ENCODE results near the gene MAP3K12. TPM values are rescaled to one million over a fixed set of nuclear protein-coding genes. Genes with fewer than 3 reads are reported as not detected.
"Not testable (repeated sequence)": the region's sequence is repeated elsewhere in the genome, so short reads cannot be mapped to it uniquely, and the experiment has no call there.

Gene MAP3K12
- total and polyA plus RNA-seq, 2 donors (not counting 1 experiment from before 2014, with no cell fraction given) = 31.6 to 40.8 TPM

GRCh38 chr12:53450936-53451335 lies 48.3 kb downstream of the MAP3K12 start:
- peaks cover 2% of the 10 kb centered on the region for H3K4me1 ChIP-seq (ENCODE audit: control insufficient read depth, extremely low read depth, insufficient read depth, low read length)
- H3K4me3 ChIP-seq (replicated peaks in 1 of 4; ENCODE audit: control extremely low read depth in 1 of 4, insufficient read depth in 1 of 4, low read depth in 3 of 4, low read length in 4 of 4) = no peak overlapping the region
- H3K27ac ChIP-seq (ENCODE audit: insufficient read depth, low read length) = no peak overlapping the region
- H2AFZ ChIP-seq (ENCODE audit: low read length) = no peak overlapping the region
- peaks cover 36% of the 10 kb centered on the region for H3K79me2 ChIP-seq (ENCODE audit: control insufficient read depth, insufficient read depth, low read length)
- H3K9ac ChIP-seq (ENCODE audit: insufficient read depth, low read length) = no peak overlapping the region
- TF ChIP-seq CTCF (conservative IDR thresholded peaks at IDR 0.05 in 1 of 2, IDR thresholded peaks at IDR 0.05 in 1 of 2; ENCODE audit: low read depth in 1 of 2, low read length in 2 of 2) = no peak
- no peak for TF ChIP-seq EZH2 (IDR thresholded peaks at IDR 0.05; ENCODE audit: low read length, missing control alignments)
- no peak for DNase-seq (ENCODE audit: low read depth in 2 of 2)
- H3K9me3 ChIP-seq (ENCODE audit: control insufficient read depth, insufficient read depth, low read depth, low read length) = no peaks in the 10 kb centered on the region
- H4K20me1 ChIP-seq (ENCODE audit: control insufficient read depth, extremely low read depth, insufficient read depth, low read length) = peaks cover 17% of the 10 kb centered on the region
- no peak overlapping the region for H3K4me2 ChIP-seq (ENCODE audit: extremely low read depth, insufficient read depth, low read length)
- no peaks in the 10 kb centered on the region for H3K27me3 ChIP-seq (ENCODE audit: control insufficient read depth, insufficient read depth, low read length)
- H3K36me3 ChIP-seq (ENCODE audit: control insufficient read depth, insufficient read depth, low read length) = peaks cover 10% of the 10 kb centered on the region

GRCh38 chr12:53444593-53445325 lies 54.5 kb downstream of the MAP3K12 start:
- peaks cover 17% of the 10 kb centered on the region for H3K79me2 ChIP-seq (ENCODE audit: control insufficient read depth, insufficient read depth, low read length)
- H4K20me1 ChIP-seq (ENCODE audit: control insufficient read depth, extremely low read depth, insufficient read depth, low read length); H3K4me2 ChIP-seq (ENCODE audit: extremely low read depth, insufficient read depth, low read length); H3K4me1 ChIP-seq (ENCODE audit: control insufficient read depth, extremely low read depth, insufficient read depth, low read length); H3K27ac ChIP-seq (ENCODE audit: insufficient read depth, low read length); H3K9me3 ChIP-seq (ENCODE audit: control insufficient read depth, insufficient read depth, low read depth, low read length); H3K27me3 ChIP-seq (ENCODE audit: control insufficient read depth, insufficient read depth, low read length); DNase-seq (ENCODE audit: low read depth in 2 of 2); H3K4me3 ChIP-seq (replicated peaks in 1 of 4; ENCODE audit: control extremely low read depth in 1 of 4, insufficient read depth in 1 of 4, low read depth in 3 of 4, low read length in 4 of 4); H3K36me3 ChIP-seq (ENCODE audit: control insufficient read depth, insufficient read depth, low read length); H2AFZ ChIP-seq (ENCODE audit: low read length); H3K9ac ChIP-seq (ENCODE audit: insufficient read depth, low read length): not testable (repeated sequence)

- no peak for DNase-seq (ENCODE audit: low read depth in 2 of 2)
- Histone ChIP-seq H3K9ac (ENCODE audit: insufficient read depth, low read length) (no peak overlapping the region), H4K20me1 (ENCODE audit: control insufficient read depth, extremely low read depth, insufficient read depth, low read length) (no peaks in the 10 kb centered on the region), H3K79me2 (ENCODE audit: control insufficient read depth, insufficient read depth, low read length) (peaks cover 17% of the 10 kb centered on the region), H3K4me3 (replicated peaks in 1 of 4; ENCODE audit: control extremely low read depth in 1 of 4, insufficient read depth in 1 of 4, low read depth in 3 of 4, low read length in 4 of 4) (no peak overlapping the region), H3K27me3 (ENCODE audit: control insufficient read depth, insufficient read depth, low read length) (no peaks in the 10 kb centered on the region), H3K9me3 (ENCODE audit: control insufficient read depth, insufficient read depth, low read depth, low read length) (no peaks in the 10 kb centered on the region), H3K36me3 (ENCODE audit: control insufficient read depth, insufficient read depth, low read length) (no peaks in the 10 kb centered on the region), H2AFZ (ENCODE audit: low read length) (no peak overlapping the region), H3K27ac (ENCODE audit: insufficient read depth, low read length) (no peak overlapping the region), H3K4me2 (ENCODE audit: extremely low read depth, insufficient read depth, low read length) (no peak overlapping the region), H3K4me1 (ENCODE audit: control insufficient read depth, extremely low read depth, insufficient read depth, low read length) (peaks cover 6% of the 10 kb centered on the region)
- TF ChIP-seq CTCF (conservative IDR thresholded peaks at IDR 0.05 in 1 of 2, IDR thresholded peaks at IDR 0.05 in 1 of 2; ENCODE audit: low read depth in 1 of 2, low read length in 2 of 2) (no peak), EZH2 (IDR thresholded peaks at IDR 0.05; ENCODE audit: low read length, missing control alignments) (no peak)
These were observed 55.3 kb downstream of the MAP3K12 start for GRCh38 chr12:53443955-53444354.

Data from fibroblast of lung (primary cell).